ENCODE results near the gene SFN. TPM values are rescaled to one million over a fixed set of nuclear protein-coding genes. Genes with fewer than 3 reads are reported as not detected.

The SFN gene
- total RNA-seq, 1 experiment from 2014 or later, result 245 TPM

GRCh38 chr1:26851106-26851684 is 11.8 kb upstream of the SFN start:
- Histone ChIP-seq H4K20me1 (ENCODE audit: insufficient read depth) (no peaks in the 10 kb centered on the region), H3K4me3 (replicated peaks in 1 of 2; ENCODE audit: low read depth in 1 of 2, low read length in 2 of 2) (no peak overlapping the region), H3K27me3 (ENCODE audit: insufficient read depth, low read length) (no peaks in the 10 kb centered on the region), H3K79me2 (ENCODE audit: insufficient read depth, low read length) (no peaks in the 10 kb centered on the region; the same call in 1 of the 2 replicates), H3K9ac (ENCODE audit: low read length) (no peak overlapping the region), H3K27ac (ENCODE audit: low read depth, low read length) (no peak overlapping the region), H3K9me3 (ENCODE audit: control insufficient read depth in 1 of 2, insufficient read depth in 1 of 2, low read depth in 1 of 2, low read length in 2 of 2) (no peaks in the 10 kb centered on the region), H2AFZ (ENCODE audit: low read depth, low read length, poor library complexity, severe bottlenecking) (no peak overlapping the region), H3K36me3 (ENCODE audit: control insufficient read depth in 1 of 2, insufficient read depth in 2 of 2, low read length in 2 of 2) (peaks cover 11 to 32% of the 10 kb centered on the region in 2 experiments; a peak in 3 of 4 replicates), H3K4me2 (ENCODE audit: low read length) (no peak overlapping the region), H3K9me2 (ENCODE audit: insufficient read depth) (no peaks in the 10 kb centered on the region), H3K4me1 (ENCODE audit: control insufficient read depth in 1 of 2, insufficient read depth in 2 of 2, low read length in 2 of 2) (peaks cover 42 to 69% of the 10 kb centered on the region in 2 experiments)
- POLR2A ChIA-PET, result interaction anchor here (1.3 kb wide), 1 partner anchor 14 kb away, joined by 3 read pairs; no protein-coding TSS in a partner anchor
- CTCF ChIA-PET, result no interaction called here
- no peak for TF ChIP-seq POLR2AphosphoS5 (IDR thresholded peaks at IDR 0.05; ENCODE audit: low read depth, low read length)
- peak in 2 of 3 experiments; percentile 34 to 51; a peak in 4 of 6 replicates for TF ChIP-seq CTCF (IDR thresholded peaks at IDR 0.05 in 2 of 3, conservative IDR thresholded peaks at IDR 0.05 in 1 of 3; ENCODE audit: borderline replicate concordance in 1 of 3, insufficient read depth in 1 of 3, low read depth in 2 of 3, low read length in 2 of 3)
- ATAC-seq (no peak), DNase-seq (ENCODE audit: low read depth, low spot score) (no peak)
- no TSS peak for BruUV-seq (replicated peaks)
- intact Hi-C loops (cut with micrococcal nuclease), result no loop called here
- RAD21 ChIA-PET (ENCODE audit: low non-redundant PET in 1 of 2, low total read pairs in 2 of 2, uncharacterized antibody in 2 of 2, unreplicated experiment in 2 of 2), result no interaction called here

GRCh38 chr1:26852701-26853100 is 10.2 kb upstream of the SFN start:
- Histone ChIP-seq H3K79me2 (ENCODE audit: insufficient read depth, low read length) (no peaks in the 10 kb centered on the region; the same call in 1 of the 2 replicates), H3K9ac (ENCODE audit: low read length) (peak overlapping the region; percentile 26), H3K4me1 (ENCODE audit: control insufficient read depth in 1 of 2, insufficient read depth in 2 of 2, low read length in 2 of 2) (peaks cover 39 to 73% of the 10 kb centered on the region in 2 experiments), H3K36me3 (ENCODE audit: control insufficient read depth in 1 of 2, insufficient read depth in 2 of 2, low read length in 2 of 2) (peaks cover 8 to 32% of the 10 kb centered on the region in 2 experiments; a peak in 3 of 4 replicates), H3K4me3 (replicated peaks in 1 of 2; ENCODE audit: low read depth in 1 of 2, low read length in 2 of 2) (no peak overlapping the region), H3K9me3 (ENCODE audit: control insufficient read depth in 1 of 2, insufficient read depth in 1 of 2, low read depth in 1 of 2, low read length in 2 of 2) (no peaks in the 10 kb centered on the region), H4K20me1 (ENCODE audit: insufficient read depth) (no peaks in the 10 kb centered on the region), H3K27ac (ENCODE audit: low read depth, low read length) (peak overlapping the region; percentile 51; the same call in 1 of the 2 replicates), H3K4me2 (ENCODE audit: low read length) (peak overlapping the region; percentile 33), H3K9me2 (ENCODE audit: insufficient read depth) (no peaks in the 10 kb centered on the region), H3K27me3 (ENCODE audit: insufficient read depth, low read length) (no peaks in the 10 kb centered on the region), H2AFZ (ENCODE audit: low read depth, low read length, poor library complexity, severe bottlenecking) (no peak overlapping the region)
- RAD21 ChIA-PET (ENCODE audit: low non-redundant PET in 1 of 2, low total read pairs in 2 of 2, uncharacterized antibody in 2 of 2, unreplicated experiment in 2 of 2), result no interaction called here
- intact Hi-C loops (cut with micrococcal nuclease), result loop anchor here (1.0 kb wide), 2 partner anchors 10 to 26 kb away; no protein-coding TSS in a partner anchor
- TF ChIP-seq ZFX (IDR thresholded peaks at IDR 0.05), result no peak
- no peak for TF ChIP-seq MAX (IDR thresholded peaks at IDR 0.05)
- TF ChIP-seq RAD21 (IDR thresholded peaks at IDR 0.05; ENCODE audit: low read depth), result no peak
- no peak for TF ChIP-seq EZH2 (IDR thresholded peaks at IDR 0.05)
- no TSS peak for BruUV-seq (replicated peaks)
- CTCF ChIA-PET, result no interaction called here
- ATAC-seq, result no peak
- DNase-seq (ENCODE audit: low read depth, low spot score), result no peak
- POLR2A ChIA-PET, result no interaction called here
